HUES6 (cell line): ENCODE data around the gene BOLL.

Experiments
- H3K27ac ChIP-seq: 2 replicates; pipeline ENCODE4 v1.7.0; 2013; ENCODE audit warnings: low read depth, mild to moderate bottlenecking, low read length, inconsistent platforms
- H3K27me3 ChIP-seq: 2 replicates; pipeline ENCODE4 v1.6.1; 2013; ENCODE audit warnings: low read length; ENCODE audit not compliant: control insufficient read depth, insufficient read depth
- H3K36me3 ChIP-seq: 2 replicates; pipeline ENCODE4 v1.6.1; 2013; ENCODE audit warnings: low read length; ENCODE audit not compliant: control insufficient read depth, insufficient read depth
- H3K4me1 ChIP-seq: 2 replicates; pipeline ENCODE4 v1.6.1; 2013; ENCODE audit warnings: low read length; ENCODE audit not compliant: control insufficient read depth, insufficient read depth
- H3K4me3 ChIP-seq: 2 replicates; pipeline ENCODE4 v1.5.1; 2013; ENCODE audit warnings: low read depth, low read length
- H3K9ac ChIP-seq: one replicate; pipeline ENCODE4 v1.6.1; 2013; ENCODE audit warnings: mild to moderate bottlenecking, low read length
- H3K9me3 ChIP-seq: 2 replicates; pipeline ENCODE4 v1.6.1; 2013; ENCODE audit warnings: low read depth, low read length; ENCODE audit not compliant: control insufficient read depth, insufficient read depth

The BOLL gene

DNA sequence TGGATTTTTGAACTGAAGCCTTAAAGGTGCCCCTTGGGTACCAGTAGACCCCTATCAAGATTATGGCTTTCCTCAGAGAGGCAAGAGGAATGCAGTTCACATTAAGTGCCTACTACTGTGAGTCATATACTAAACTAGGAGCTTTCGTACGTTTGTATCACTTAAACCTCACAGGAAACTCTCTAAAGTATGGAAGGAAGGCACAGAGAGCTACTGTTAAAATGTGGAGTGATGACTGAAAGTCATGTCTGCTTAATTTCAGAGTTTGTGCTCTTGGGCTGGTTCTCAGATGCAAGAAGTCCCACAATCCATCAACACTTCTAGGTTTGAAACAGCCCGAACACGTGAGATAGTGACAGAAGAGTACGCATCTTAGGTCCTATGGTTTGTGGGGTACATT is 23.9 kb upstream of the BOLL start:
- Histone ChIP-seq H3K9ac (no peak overlapping the region), H3K4me3 (no peak overlapping the region), H3K9me3 (no peaks in the 10 kb centered on the region), H3K36me3 (no peaks in the 10 kb centered on the region), H3K27me3 (peaks cover 39% of the 10 kb centered on the region), H3K27ac (no peak overlapping the region), H3K4me1 (peaks cover 3% of the 10 kb centered on the region; the same call in 1 of the 2 replicates)

DNA sequence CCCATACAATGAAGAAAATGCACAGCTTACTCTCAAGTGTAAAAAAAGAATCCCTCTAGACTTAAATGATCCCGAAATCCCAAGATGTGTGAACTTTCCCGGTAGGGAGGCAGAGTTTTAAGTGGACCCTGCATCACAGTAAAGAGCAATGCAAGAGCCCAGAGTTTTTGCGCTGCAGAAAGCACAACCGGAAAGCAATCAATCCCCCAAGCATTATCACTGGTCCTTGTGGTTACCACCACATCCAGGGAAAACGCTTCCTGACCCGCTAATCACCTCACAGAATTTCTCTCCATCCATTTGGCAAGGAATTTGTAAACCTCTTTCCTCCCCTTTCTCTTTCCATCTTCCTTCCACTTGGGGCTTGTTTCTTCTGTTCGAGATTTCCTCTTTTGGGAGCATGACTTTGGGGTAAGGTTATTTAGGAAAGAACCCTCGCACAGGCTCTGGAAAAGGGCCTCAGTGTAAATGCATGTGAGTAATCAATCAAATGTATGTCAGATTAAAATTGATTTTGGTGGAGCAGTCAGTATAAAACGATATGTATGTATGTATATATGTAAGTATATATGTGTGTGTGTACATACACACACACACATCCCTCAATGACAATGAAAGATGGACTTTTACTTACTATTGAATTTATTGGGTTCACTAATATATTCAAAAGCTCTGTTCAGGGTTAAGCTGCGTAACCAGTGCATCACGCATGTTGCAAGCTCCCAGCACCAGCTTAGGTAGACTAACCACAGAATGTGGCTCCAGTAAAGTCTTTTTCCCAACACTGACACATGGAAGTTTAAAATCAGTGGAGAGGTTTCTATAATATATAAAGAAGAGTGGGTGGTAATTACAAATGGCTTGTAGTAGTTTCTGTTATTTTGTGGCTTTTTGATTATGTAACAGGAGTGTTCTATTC is 20.9 kb upstream of the BOLL start:
- Histone ChIP-seq H3K36me3 (no peaks in the 10 kb centered on the region), H3K9me3 (no peaks in the 10 kb centered on the region), H3K9ac (no peak overlapping the region), H3K27ac (no peak overlapping the region), H3K27me3 (peaks cover 48% of the 10 kb centered on the region), H3K4me1 (peaks cover 3% of the 10 kb centered on the region; the same call in 1 of the 2 replicates), H3K4me3 (peak overlapping the region; percentile 59)

DNA sequence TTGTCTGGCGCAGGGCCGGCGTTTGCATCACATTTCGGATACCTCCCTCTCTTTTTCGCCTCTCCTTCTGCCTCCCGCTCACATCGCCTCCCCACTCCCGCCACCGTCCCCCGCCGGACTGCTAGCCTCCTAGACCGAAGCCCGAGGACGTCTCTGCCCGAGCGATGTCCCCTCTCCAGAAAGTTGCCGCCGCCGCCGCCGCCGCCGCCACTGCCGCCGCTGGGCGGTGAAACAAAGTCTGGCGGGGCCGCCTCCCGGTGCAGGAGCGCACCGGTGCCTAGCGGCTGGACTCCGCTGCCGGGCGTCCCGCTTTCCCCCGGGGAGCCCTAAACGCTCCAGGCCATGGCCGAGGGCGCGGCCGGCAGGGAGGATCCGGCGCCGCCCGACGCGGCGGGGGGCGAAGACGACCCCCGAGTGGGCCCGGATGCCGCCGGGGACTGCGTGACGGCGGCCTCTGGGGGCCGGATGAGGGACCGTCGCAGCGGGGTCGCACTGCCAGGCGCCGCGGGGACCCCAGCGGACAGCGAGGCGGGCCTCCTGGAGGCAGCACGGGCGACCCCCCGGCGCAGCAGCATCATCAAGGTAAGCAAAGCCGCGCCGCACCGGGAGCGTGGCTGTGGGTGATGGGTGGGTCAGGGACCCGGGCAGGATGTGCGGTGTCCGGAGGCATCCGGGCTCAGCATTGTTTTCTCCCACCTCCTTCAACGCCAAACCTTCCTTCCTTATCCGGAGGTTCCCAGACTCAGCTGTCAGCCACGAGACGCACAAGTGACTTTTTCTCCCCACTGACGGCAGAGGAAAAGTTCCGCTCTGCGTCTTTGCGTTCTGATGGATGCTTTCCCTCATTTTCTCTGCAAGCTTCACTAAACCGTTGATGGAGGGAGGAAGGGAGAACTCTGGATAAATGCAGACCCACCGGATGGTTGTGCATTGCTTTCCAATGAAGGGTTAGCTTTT is 19.9 kb upstream of the BOLL start:
- peaks cover 48% of the 10 kb centered on the region for H3K27me3 ChIP-seq
- H3K9ac ChIP-seq = no peak overlapping the region
- no peak overlapping the region for H3K27ac ChIP-seq

DNA sequence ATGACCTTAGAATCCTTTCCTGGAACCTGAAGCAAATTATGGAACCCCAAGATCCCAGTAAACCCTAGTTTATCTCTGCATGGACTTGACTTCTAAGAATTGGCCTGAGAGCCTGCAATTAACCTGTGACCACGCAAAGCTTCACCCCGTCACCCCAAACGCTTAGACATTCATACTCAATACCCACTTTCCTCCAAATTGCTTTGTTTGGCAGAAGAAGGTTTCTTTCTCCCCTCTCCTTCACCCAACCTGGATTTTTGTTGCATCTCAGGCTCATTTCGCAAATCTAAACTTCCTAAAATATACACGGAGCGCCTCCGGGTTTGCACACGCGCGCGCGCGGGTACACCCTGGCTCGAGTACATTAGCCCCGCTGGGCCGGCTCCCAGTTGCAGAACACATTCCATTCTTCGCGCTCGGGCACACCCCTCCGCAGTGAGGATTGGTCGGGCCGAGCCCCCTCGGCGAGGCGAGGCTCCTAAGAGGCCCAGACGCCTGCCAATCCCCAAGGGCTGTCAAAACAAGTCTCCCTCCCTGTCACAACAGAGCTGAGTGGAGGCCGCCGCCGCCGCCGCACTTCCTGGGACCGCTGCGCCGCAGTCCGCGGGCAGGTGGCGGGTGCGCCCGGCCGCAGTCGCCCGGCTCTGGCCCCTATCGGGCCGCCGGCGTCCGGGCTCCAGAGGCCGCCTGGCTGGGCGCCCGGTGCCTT is 19.1 kb upstream of the BOLL start, which contains the start of gene PLCL1:
PLCL1 (plus strand) TSS at position 545 of the 709 bp plus-strand sequence.
- peak within 1 kb of the TSS; percentile 59 for H3K4me3 ChIP-seq
- no peak within 1 kb of the TSS for H3K9ac ChIP-seq

More for the DNA sequence above, 19.9 kb upstream of the BOLL start:
- Histone ChIP-seq H3K4me1 (peaks cover 3% of the 10 kb centered on the region; the same call in 1 of the 2 replicates), H3K9me3 (no peaks in the 10 kb centered on the region), H3K36me3 (no peaks in the 10 kb centered on the region), H3K4me3 (peak overlapping the region; percentile 59)

DNA sequence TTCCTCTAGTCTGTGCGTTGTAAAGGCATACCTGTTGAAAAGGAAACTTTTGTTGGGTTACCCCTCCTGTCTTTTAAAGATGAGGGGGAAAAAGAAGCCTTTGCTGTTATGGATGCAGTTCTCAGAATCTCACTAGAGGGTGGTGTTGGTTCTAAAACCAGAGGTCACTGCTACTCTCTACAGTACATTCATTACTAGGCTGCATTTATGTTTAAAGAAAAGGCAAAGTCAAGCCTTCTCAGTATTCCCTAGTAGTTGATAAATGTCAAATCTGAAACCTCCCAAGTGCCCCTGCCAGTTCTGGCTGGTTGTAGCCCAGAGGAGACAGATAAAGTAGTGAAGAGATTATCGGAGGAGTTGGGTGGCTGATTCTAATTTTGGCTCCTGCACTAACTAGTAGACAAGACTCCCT is 17.9 kb upstream of the BOLL start:
- Histone ChIP-seq H3K4me1 (peaks cover 3% of the 10 kb centered on the region; the same call in 1 of the 2 replicates), H3K9me3 (no peaks in the 10 kb centered on the region), H3K4me3 (no peak overlapping the region), H3K36me3 (no peaks in the 10 kb centered on the region), H3K9ac (no peak overlapping the region), H3K27ac (no peak overlapping the region), H3K27me3 (peaks cover 45% of the 10 kb centered on the region)

More for the DNA sequence above, 19.1 kb upstream of the BOLL start, which contains the start of gene PLCL1:
- no peaks in the 10 kb centered on the region for H3K9me3 ChIP-seq
- H3K27me3 ChIP-seq = peaks cover 46% of the 10 kb centered on the region
- H3K4me1 ChIP-seq = peaks cover 3% of the 10 kb centered on the region; the same call in 1 of the 2 replicates
- H3K27ac ChIP-seq = no peak within 1 kb of the TSS
- no peaks in the 10 kb centered on the region for H3K36me3 ChIP-seq

DNA sequence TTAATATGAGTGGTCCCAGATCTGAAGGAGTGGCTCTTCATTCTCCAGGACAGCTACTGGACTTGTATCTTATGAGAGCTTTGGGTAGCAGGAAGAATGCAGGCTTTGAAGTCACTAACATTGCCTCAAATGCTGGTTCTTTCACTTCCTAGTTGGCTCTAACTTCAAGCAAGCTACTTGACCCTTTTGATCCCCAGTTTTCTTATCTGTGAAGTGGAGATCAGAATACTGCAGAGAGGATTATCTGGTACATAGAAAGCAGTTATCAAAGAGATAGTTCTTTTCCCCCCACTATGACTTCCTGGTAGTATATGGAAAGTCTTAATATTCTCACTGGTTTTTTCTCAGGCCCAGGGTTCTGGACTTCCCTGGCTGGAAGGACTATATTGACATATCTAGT is 15.9 kb upstream of the BOLL start:
- H3K27ac ChIP-seq = no peak overlapping the region
- no peak overlapping the region for H3K9ac ChIP-seq
- H3K36me3 ChIP-seq = no peaks in the 10 kb centered on the region
- H3K9me3 ChIP-seq = peaks cover 5% of the 10 kb centered on the region; the same call in 1 of the 2 replicates
- H3K27me3 ChIP-seq = peaks cover 27% of the 10 kb centered on the region
- H3K4me3 ChIP-seq = no peak overlapping the region
- peaks cover 3% of the 10 kb centered on the region; the same call in 1 of the 2 replicates for H3K4me1 ChIP-seq

DNA sequence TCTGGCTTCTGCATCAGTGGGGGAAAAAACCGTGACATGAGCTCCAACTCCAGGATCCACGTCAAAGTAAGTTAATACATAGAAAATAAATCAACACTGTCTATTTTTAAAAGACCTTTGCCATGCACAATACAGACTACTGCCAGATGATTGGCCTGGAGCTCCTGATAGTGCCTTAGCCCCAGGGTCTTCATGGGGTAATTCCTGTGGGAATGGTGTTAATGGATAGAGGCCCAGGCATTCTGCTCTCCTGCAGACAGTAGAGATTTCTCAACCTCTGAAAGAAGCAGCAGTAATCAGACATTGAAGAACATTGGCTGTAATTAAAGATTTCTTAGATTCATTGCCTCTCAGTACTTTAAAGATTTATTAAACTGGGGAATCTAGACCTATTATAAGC is 15.0 kb upstream of the BOLL start:
- H3K4me3 ChIP-seq = no peak overlapping the region
- H3K4me1 ChIP-seq = no peaks in the 10 kb centered on the region
- H3K9ac ChIP-seq = no peak overlapping the region
- peaks cover 11% of the 10 kb centered on the region; the same call in 1 of the 2 replicates for H3K9me3 ChIP-seq
- H3K27me3 ChIP-seq = peaks cover 18% of the 10 kb centered on the region
- H3K36me3 ChIP-seq = no peaks in the 10 kb centered on the region
- no peak overlapping the region for H3K27ac ChIP-seq

DNA sequence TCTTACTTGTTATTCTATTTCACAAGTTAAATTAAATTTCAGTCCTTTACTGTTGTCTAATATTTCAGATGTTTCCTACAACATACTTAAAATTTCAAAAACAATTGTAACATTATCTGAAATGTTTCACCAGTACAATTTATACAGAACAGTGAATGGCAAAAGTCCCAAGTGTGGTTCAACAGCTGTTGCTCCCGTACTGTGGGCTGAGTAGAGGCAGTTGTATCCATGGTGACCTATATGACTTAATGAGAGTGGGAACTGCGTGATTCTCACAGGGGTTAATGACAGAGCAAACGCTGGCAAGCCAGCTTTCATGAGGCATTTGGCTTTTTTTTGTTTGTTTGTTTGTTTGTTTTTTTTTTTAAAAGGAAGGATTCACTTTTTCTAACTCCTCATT is 13.9 kb upstream of the BOLL start:
- no peaks in the 10 kb centered on the region for H3K4me1 ChIP-seq
- H3K27me3 ChIP-seq = peaks cover 10% of the 10 kb centered on the region
- H3K4me3 ChIP-seq = no peak overlapping the region
- no peak overlapping the region for H3K9ac ChIP-seq
- H3K36me3 ChIP-seq = no peaks in the 10 kb centered on the region
- peaks cover 11% of the 10 kb centered on the region; the same call in 1 of the 2 replicates for H3K9me3 ChIP-seq
- H3K27ac ChIP-seq = no peak overlapping the region

DNA sequence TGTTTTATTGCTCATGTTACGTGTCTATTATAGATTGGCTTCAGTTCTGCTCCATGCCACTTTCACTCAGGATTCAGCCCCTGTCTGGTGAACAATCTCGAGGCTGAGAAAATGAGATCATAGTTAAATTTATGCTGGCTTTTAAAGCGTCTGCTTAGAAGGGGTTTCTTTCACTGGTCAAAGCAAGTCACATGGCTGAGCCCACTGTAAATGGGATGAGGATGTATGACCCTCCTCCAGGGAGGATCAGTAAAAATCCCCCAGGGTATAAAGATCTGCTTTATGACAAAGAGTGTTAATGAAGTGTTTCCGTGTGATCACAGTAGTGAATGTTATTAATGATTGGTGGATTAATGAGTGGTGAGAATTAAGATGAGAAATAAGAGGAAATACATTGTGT is 13.1 kb upstream of the BOLL start:
- H3K4me1 ChIP-seq = no peaks in the 10 kb centered on the region
- peaks cover 1% of the 10 kb centered on the region; the same call in 1 of the 2 replicates for H3K27me3 ChIP-seq
- no peak overlapping the region for H3K9ac ChIP-seq
- peaks cover 11% of the 10 kb centered on the region; the same call in 1 of the 2 replicates for H3K9me3 ChIP-seq
- H3K4me3 ChIP-seq = no peak overlapping the region
- no peaks in the 10 kb centered on the region for H3K36me3 ChIP-seq
- no peak overlapping the region for H3K27ac ChIP-seq

DNA sequence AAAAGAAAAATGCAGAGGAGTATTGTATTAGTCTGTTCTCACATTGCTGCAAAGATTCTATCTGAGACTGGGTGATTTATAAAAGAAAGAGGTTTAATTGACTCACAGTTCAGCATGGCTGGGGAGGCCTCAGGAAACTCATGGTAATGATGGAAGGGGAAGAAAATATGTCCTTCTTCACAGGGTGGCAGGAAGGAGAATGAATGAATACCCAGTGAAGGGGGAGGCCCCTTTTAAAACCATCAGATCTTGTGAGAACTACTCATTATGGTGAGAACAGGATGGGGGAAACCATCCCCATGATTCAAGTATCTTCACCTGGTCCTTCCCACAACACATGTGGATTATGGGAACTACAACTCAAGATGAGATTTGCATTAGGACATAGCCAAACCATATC is 10.2 kb upstream of the BOLL start:
- H3K4me1 ChIP-seq = no peaks in the 10 kb centered on the region
- peaks cover 11% of the 10 kb centered on the region; the same call in 1 of the 2 replicates for H3K9me3 ChIP-seq
- no peak overlapping the region for H3K27ac ChIP-seq
- no peaks in the 10 kb centered on the region for H3K36me3 ChIP-seq
- H3K9ac ChIP-seq = no peak overlapping the region
- peaks cover 5% of the 10 kb centered on the region for H3K27me3 ChIP-seq
- no peak overlapping the region for H3K4me3 ChIP-seq
